HUES6 (cell line): Measurements from ENCODE around the gene RPH3AL.
"Not testable (repeated sequence)": the region's sequence is repeated elsewhere in the genome, so short reads cannot be mapped to it uniquely, and the experiment has no call there.

Experiments used
- H3K27ac ChIP-seq: 2 replicates; pipeline ENCODE4 v1.7.0; 2013; ENCODE audit warnings: low read depth, mild to moderate bottlenecking, low read length, inconsistent platforms
- H3K27me3 ChIP-seq: 2 replicates; pipeline ENCODE4 v1.6.1; 2013; ENCODE audit warnings: low read length; ENCODE audit not compliant: control insufficient read depth, insufficient read depth
- H3K36me3 ChIP-seq: 2 replicates; pipeline ENCODE4 v1.6.1; 2013; ENCODE audit warnings: low read length; ENCODE audit not compliant: control insufficient read depth, insufficient read depth
- H3K4me1 ChIP-seq: 2 replicates; pipeline ENCODE4 v1.6.1; 2013; ENCODE audit warnings: low read length; ENCODE audit not compliant: control insufficient read depth, insufficient read depth
- H3K4me3 ChIP-seq: 2 replicates; pipeline ENCODE4 v1.5.1; 2013; ENCODE audit warnings: low read depth, low read length
- H3K9ac ChIP-seq: one replicate; pipeline ENCODE4 v1.6.1; 2013; ENCODE audit warnings: mild to moderate bottlenecking, low read length
- H3K9me3 ChIP-seq: 2 replicates; pipeline ENCODE4 v1.6.1; 2013; ENCODE audit warnings: low read depth, low read length; ENCODE audit not compliant: control insufficient read depth, insufficient read depth

The RPH3AL gene

DNA sequence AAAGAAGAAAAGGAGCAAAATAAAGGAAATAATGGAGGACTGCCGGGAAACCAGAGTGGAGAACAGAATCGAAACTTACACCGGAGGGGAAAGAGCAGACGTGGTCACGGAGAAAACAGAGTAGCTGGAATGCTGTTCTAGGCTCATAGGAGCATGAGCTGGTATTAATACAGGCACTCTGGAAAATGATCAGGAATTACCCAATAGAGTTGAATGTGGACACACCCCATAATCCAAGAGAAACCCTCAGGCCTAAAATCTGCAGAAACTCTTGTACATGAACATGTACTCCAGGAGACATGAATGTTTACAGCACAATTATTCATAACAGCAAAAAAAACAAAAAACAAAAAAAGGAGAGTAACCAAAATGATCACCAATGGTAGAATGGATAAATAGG, 77.7 kb downstream of the RPH3AL start:
- no peak overlapping the region for H3K9ac ChIP-seq
- no peak overlapping the region for H3K27ac ChIP-seq
- no peaks in the 10 kb centered on the region for H3K36me3 ChIP-seq

DNA sequence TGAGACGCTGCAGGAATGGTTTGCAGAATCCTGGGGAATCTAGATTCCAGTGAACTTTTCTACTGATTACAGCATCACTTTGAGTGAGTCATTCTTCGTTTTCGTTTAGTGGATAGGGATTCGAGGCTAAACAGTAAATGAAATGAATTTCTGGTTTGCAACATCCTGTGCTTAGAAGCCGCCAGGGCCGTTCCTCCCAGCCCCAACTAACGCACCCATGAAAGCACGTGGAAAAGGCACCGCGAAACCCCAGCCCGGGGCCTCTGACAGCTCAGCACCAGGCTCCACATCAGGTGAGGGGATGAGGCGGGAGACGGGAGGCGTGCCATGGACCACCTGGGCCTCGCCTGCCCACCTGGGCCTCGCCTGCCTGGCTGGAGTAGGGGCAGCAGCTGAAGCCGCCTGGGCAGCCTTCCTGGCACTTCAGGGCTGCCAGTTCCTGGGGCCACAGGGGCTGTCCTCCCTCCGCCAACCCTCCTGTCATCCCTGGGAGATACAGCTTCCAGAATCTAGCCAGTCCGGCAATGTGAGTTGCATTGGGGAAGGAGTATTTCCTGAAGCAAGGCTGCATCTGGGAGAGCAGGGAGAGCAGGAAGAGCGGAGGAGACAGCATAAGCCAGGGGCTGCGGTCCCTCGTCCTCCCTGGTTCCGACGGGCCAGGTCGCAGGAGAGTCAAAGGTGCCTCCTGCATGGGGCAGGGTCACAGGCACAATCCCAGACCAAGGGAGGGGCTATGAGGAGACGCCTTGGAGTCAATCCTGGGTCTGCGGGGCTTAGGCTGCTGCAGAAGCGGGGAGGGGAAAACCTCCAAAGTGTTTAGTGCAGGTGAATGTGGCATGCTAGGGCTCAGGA, 78.4 kb downstream of the RPH3AL start:
- no peaks in the 10 kb centered on the region for H3K36me3 ChIP-seq
- no peaks in the 10 kb centered on the region for H3K4me1 ChIP-seq
- peaks cover 4% of the 10 kb centered on the region; the same call in 1 of the 2 replicates for H3K27me3 ChIP-seq
- 0 out of 2 replicates have a peak, but pooled peaks cover 9% of the 10 kb centered on the region for H3K9me3 ChIP-seq
- H3K9ac ChIP-seq, result no peak overlapping the region
- H3K27ac ChIP-seq, result no peak overlapping the region
- H3K4me3 ChIP-seq, result no peak overlapping the region

More for the DNA sequence above, 77.7 kb downstream of the RPH3AL start:
- Histone ChIP-seq H3K9me3 (peaks cover 12% of the 10 kb centered on the region), H3K4me3 (no peak overlapping the region), H3K27me3 (peaks cover 4% of the 10 kb centered on the region; the same call in 1 of the 2 replicates), H3K4me1 (no peaks in the 10 kb centered on the region)

DNA sequence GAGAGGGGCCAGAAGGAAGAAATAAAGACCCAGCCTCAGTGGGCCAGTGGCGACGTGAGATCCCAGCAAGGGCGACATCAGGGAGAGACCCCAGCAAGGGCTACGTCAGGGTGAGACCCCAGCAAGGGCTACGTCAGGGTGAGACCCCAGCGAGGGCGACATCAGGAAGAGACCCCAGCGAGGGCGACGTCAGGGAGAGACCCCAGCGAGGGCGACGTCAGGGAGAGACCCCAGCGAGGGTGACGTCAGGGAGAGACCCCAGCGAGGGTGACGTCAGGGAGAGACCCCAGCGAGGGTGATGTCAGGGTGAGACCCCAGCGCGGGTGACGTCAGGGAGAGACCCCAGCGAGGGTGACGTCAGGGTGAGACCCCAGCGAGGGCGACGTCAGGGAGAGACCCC, 79.8 kb downstream of the RPH3AL start:
- H3K4me3 ChIP-seq, H3K27me3 ChIP-seq, H3K9me3 ChIP-seq, H3K9ac ChIP-seq, H3K36me3 ChIP-seq, H3K4me1 ChIP-seq, H3K27ac ChIP-seq: not testable (repeated sequence)

DNA sequence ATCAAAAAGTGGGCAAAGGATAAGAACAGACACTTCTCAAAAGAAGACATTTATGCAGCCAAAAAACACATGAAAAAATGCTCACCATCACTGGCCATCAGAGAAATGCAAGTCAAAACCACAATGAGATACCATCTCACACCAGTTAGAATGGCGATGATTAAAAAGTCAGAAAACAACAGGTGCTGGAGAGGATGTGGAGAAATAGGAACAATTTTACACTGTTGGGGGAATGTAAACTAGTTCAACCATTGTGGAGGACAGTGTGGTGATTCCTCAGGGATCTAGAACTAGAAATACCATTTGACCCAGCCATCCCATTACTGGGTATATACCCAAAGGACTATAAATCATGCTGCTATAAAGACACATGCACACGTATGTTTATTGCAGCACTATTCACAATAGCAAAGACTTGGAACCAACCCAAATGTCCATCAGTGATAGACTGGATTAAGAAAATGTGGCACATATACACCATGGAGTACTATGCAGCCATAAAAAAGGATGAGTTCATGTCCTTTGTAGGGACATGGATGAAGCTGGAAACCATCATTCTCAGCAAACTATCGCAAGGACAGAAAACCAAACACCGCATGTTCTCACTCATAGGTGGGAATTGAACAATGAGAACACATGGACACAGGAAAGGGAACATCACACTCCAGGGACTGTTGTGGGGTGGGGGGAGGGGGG, 80.5 kb downstream of the RPH3AL start:
- not testable (repeated sequence) for H3K9me3 ChIP-seq, H3K36me3 ChIP-seq, H3K27me3 ChIP-seq, H3K4me3 ChIP-seq, H3K9ac ChIP-seq, H3K4me1 ChIP-seq, H3K27ac ChIP-seq

DNA sequence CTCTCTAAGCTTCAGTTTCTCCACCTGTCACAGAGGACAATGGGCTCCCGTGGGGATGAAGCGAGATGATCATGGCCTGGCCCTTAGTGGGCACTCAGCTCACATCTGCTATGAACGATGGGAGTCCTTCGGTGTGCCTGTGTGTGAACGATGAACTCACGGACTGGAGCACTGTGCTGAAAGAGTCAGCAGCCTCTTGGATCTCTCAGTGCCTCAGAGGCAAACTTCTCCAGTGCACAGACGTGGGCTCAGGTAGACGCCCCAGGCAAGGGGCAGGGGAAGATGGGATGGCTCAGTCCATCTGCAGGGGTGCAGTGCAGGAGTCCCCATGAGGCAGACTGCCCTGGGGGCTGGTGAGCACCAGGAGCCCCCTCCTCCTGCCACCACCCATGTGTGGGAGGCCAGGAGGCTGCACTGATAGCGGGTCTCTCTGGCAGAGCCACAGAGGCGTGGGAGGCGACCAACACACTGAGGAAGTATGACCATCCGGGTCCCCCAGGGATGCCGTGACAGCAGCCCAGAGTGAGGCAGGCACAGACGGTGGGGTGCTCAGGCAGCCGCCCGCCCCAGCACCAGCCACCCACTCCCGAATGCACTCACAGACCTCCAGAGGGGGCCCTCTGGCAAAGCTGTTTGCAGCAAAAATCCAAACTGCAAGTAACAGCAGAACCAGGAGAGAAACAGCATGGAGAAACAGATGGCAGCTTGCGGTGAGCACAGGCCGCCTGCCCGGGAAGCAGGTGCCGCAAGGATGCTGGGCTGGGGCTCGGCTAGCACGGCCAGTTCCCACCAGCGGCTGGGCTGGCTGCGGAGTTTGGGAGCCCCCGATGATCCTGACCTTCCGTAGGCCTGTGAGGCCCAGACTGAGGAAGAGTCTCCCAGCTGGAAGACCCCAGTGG, 82.7 kb downstream of the RPH3AL start:
- no peaks in the 10 kb centered on the region for H3K4me1 ChIP-seq
- H3K9ac ChIP-seq, result no peak overlapping the region
- no peaks in the 10 kb centered on the region for H3K9me3 ChIP-seq
- H3K27me3 ChIP-seq, result peaks cover 4% of the 10 kb centered on the region; the same call in 1 of the 2 replicates
- H3K27ac ChIP-seq, result no peak overlapping the region
- H3K36me3 ChIP-seq, result no peaks in the 10 kb centered on the region
- H3K4me3 ChIP-seq, result no peak overlapping the region

DNA sequence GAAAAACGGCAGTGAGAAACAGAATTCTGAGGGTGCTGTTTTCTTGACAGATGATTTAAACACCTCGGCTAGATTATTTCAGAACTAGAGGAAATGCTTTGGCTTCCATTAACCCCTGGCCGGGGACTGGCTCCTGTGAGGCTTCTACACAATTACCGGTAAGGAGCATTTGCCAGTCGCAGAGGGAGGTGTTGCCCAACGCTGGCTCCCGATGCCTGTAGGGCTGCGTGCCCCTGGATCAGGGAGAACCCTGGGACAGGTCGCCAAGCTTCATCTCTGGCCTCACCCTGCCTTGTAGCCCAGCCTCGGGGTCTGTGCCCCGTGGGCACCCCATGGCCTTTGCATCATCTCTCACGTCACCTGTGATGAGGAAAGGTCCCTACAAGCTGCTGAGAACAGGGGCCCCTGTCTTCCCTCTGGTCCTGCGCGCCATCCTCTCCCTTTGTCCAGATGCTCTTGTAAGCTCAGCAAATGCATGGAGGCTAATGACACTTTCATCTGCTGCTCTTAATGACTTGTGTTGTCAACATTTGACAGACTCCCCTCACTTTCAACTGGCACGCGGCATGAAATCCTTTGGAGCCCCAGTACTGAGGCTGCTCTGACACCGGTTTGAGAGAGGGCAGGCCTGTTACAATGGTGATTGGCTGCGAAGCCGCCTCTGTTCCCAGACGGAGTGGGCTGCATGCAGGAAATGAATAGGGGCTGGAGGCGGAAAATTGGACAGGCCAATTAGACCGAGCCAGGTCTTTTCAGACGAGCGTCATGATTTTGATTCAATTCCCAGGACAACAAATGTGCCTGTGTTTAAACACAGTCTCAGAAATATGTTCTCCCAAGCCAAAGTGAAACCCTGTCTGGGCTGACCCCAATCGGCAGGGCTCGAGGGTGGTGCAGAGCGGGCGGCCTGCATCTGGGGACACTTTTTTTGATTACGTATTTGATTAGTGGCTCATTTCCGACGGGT, 85.6 kb downstream of the RPH3AL start:
- Histone ChIP-seq H3K9me3 (peaks cover 25% of the 10 kb centered on the region), H3K9ac (no peak overlapping the region), H3K4me3 (no peak overlapping the region), H3K27ac (no peak overlapping the region), H3K36me3 (no peaks in the 10 kb centered on the region), H3K4me1 (no peaks in the 10 kb centered on the region), H3K27me3 (no peaks in the 10 kb centered on the region; the same call in 1 of the 2 replicates)

DNA sequence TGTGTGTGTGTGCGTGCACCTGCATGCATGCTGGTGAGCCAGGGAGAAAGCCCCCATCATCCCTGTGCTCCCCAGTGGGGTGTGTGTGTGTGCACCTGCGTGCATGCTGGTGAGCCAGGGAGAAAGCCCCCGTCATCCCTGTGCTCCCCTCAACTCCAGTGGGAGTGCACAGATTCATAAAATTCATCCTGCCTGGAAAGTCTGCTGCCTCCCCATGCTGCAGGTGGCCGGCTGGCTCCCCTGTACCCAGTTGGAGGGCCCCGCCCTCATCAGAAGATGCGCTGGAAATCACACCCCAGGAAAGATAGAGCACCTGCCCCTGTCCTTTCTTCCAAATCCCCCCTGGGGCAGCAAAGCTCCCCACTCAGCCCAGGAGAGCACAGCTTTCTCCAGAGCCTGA, 86.4 kb downstream of the RPH3AL start:
- H3K27me3 ChIP-seq, result peaks cover 5% of the 10 kb centered on the region

DNA sequence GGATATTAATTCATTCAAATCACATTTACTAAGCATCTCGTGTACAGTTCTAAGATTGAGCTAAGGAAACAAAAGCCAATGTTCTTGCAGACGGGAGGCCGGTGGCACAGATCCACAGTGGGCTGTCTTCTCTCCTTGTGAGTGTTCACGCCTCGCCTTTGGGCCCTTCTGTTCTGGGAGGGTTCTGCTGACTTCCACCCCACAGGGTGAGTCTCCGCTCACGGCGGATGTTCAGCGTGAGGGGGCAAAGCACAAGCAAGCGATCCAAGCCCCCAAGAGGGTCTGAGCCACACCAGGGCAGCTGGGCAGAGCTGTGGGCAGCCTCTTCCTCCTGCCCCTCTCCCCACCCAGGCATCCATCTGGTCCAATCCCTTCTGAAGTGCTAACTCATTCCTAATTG, 86.9 kb downstream of the RPH3AL start:
- Histone ChIP-seq H3K27me3 (peaks cover 10% of the 10 kb centered on the region), H3K36me3 (no peaks in the 10 kb centered on the region), H3K4me1 (peaks cover 1% of the 10 kb centered on the region; the same call in 1 of the 2 replicates), H3K4me3 (no peak overlapping the region), H3K9ac (no peak overlapping the region), H3K9me3 (peaks cover 36% of the 10 kb centered on the region), H3K27ac (no peak overlapping the region)

More for the DNA sequence above, 86.4 kb downstream of the RPH3AL start:
- Histone ChIP-seq H3K27ac (no peak overlapping the region), H3K9ac (no peak overlapping the region), H3K4me1 (no peaks in the 10 kb centered on the region), H3K36me3 (no peaks in the 10 kb centered on the region), H3K9me3 (peaks cover 32% of the 10 kb centered on the region), H3K4me3 (no peak overlapping the region)

DNA sequence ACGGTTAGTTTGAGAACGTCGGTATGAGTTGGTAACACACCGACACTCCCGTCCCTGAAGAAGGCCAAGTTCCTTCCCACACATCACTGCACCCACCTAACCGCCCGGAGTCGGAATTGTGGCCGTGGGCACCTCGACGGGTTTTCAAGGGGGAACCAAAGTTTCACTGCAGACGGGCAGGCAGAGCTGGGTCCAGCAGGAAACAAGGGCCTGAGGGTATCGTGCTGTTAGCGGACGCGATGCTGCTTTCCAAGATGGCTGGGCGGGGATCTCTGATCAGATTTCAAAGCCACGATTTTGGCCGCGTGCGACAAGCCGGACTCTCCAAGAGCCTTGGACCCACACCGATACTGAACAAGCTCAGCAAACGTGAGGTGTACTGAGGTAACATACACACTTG, 88.8 kb downstream of the RPH3AL start:
- H3K4me1 ChIP-seq, result peaks cover 20% of the 10 kb centered on the region
- H3K27me3 ChIP-seq, result peaks cover 29% of the 10 kb centered on the region
- H3K4me3 ChIP-seq, result no peak overlapping the region
- H3K9ac ChIP-seq, result no peak overlapping the region
- H3K36me3 ChIP-seq, result no peaks in the 10 kb centered on the region
- H3K9me3 ChIP-seq, result peaks cover 36% of the 10 kb centered on the region
- no peak overlapping the region for H3K27ac ChIP-seq

DNA sequence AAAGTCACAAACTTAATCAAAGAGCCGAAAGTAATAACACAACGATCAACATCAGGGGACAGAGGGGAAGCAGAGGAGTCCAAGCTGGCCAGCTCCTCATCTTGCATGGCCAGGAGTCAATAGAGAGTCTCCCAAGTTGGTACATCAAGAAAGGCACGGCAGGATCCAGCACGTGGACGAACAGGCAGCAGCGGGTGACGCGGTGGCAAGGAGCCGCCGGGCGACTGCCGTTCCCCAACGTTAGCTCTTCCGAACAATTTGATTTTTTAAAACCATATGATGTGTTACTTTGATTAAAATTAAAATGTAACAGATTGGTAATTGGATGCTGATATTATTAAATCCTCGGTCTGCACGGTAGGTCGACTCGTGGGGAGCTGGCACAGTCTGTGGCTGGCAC, 89.3 kb downstream of the RPH3AL start:
- Histone ChIP-seq H3K27ac (no peak overlapping the region), H3K36me3 (no peaks in the 10 kb centered on the region), H3K4me3 (no peak overlapping the region), H3K4me1 (peaks cover 23% of the 10 kb centered on the region), H3K9ac (no peak overlapping the region), H3K27me3 (peaks cover 32% of the 10 kb centered on the region), H3K9me3 (peaks cover 36% of the 10 kb centered on the region)
